Endodermal cell (in vitro differentiated cells): Measurements from ENCODE around the gene CDC6. TPM values are rescaled to one million over a fixed set of nuclear protein-coding genes. Genes with fewer than 3 reads are reported as not detected.

Source experiments
- DNase-seq: peaks from one replicate; pipeline ENCODE4 v3.0.0-alpha.2; 2017
- H3K27ac ChIP-seq: 2 replicates; pipeline ENCODE4 v1.5.1; 2013; ENCODE audit warnings: mild to moderate bottlenecking, low read depth, low read length, moderate library complexity
- H3K27me3 ChIP-seq: 2 replicates; pipeline ENCODE4 v1.6.1; 2013; ENCODE audit warnings: mild to moderate bottlenecking, low read length, moderate library complexity; ENCODE audit not compliant: insufficient read depth, control insufficient read depth, poor library complexity, severe bottlenecking
- H3K36me3 ChIP-seq: 2 replicates; pipeline ENCODE4 v1.7.0; 2013; ENCODE audit warnings: mild to moderate bottlenecking, low read length, moderate library complexity; ENCODE audit not compliant: control insufficient read depth, insufficient read depth
- H3K4me1 ChIP-seq: one replicate; pipeline ENCODE4 v1.7.0; 2013; ENCODE audit warnings: low read length; ENCODE audit not compliant: control insufficient read depth, insufficient read depth
- H3K4me3 ChIP-seq: 2 replicates; pipeline ENCODE4 v1.5.1; 2013; ENCODE audit warnings: mild to moderate bottlenecking, low read length, moderate library complexity
- H3K9ac ChIP-seq: 2 replicates; pipeline ENCODE4 v1.6.1; 2013; ENCODE audit warnings: mild to moderate bottlenecking, low read length, moderate library complexity; ENCODE audit not compliant: poor library complexity, severe bottlenecking; ENCODE audit errors: extremely low read depth
- H3K9me3 ChIP-seq: 2 replicates; pipeline ENCODE4 v1.6.1; 2013; ENCODE audit warnings: mild to moderate bottlenecking, low read length, moderate library complexity; ENCODE audit not compliant: control insufficient read depth
- H3K27ac Mint-ChIP-seq: 2 replicates; pipeline ENCODE4 v1.8.0; 2020; ENCODE audit warnings: mixed read lengths
- H3K27me3 Mint-ChIP-seq: 2 replicates; pipeline ENCODE4 v1.8.0; 2021; ENCODE audit warnings: mild to moderate bottlenecking, mixed read lengths; ENCODE audit not compliant: insufficient read depth
- H3K36me3 Mint-ChIP-seq: 2 replicates; pipeline ENCODE4 v1.8.0; 2020; ENCODE audit warnings: low read depth, mixed read lengths
- H3K4me1 Mint-ChIP-seq: 2 replicates; pipeline ENCODE4 v1.8.0; 2020; ENCODE audit warnings: mixed read lengths
- H3K4me3 Mint-ChIP-seq: 2 replicates; pipeline ENCODE4 v1.8.0; 2020; ENCODE audit warnings: mild to moderate bottlenecking, moderate library complexity, mixed read lengths
- H3K9me3 Mint-ChIP-seq: 2 replicates; pipeline ENCODE4 v1.8.0; 2020; ENCODE audit warnings: mild to moderate bottlenecking, mixed read lengths
- CTCF ChIP-seq: fragments of 200-600 bp; sonication (generic); conservative IDR thresholded peaks from 2 replicates; pipeline ENCODE4 v1.5.0; 2021; ENCODE audit warnings: antibody characterized with exemption, mild to moderate bottlenecking
- WGBS, 2 experiments: methylation state at CpG; one replicate each; pipeline versions ENCODE4 v1.1.5 to v1.1.7; 2013; ENCODE audit warnings: missing lambda C conversion rate in 2 of 2, mixed read lengths in 1 of 2; ENCODE audit not compliant: insufficient coverage in 1 of 2, insufficient read length in 1 of 2; 5-methylcytosine and 5-hydroxymethylcytosine counted together
- total RNA-seq, 2 donors: library from RNA; stranded (reverse); fragmentation: NEBNext Ultra II Directional in 1 of 2; extraction: Animal tissue kit (Norgen Biotek cat#: 25700) in 1 of 2; gene quantifications; 2 replicates in 1 of 2; 3 replicates in 1 of 2; pipeline ENCODE4 v1.2.1, GENCODE V29; 2021

The CDC6 gene
- total RNA-seq, 2 donors from 2014 or later = 88.4 to 95.4 TPM

GRCh38 chr17:40265337-40265736, 22.3 kb upstream of the CDC6 start:
- Mint-ChIP-seq H3K27me3 (no peaks in the 10 kb centered on the region), H3K9me3 (no peaks in the 10 kb centered on the region), H3K36me3 (peaks cover 32% of the 10 kb centered on the region), H3K4me3 (no peak overlapping the region), H3K4me1 (peaks cover 4% of the 10 kb centered on the region), H3K27ac (no peak overlapping the region)
- Histone ChIP-seq H3K27me3 (no peaks in the 10 kb centered on the region), H3K4me1 (no peaks in the 10 kb centered on the region), H3K36me3 (peaks cover 42% of the 10 kb centered on the region), H3K4me3 (no peak overlapping the region), H3K9ac (no peak overlapping the region), H3K9me3 (no peaks in the 10 kb centered on the region), H3K27ac (no peak overlapping the region)
- 92 to 98% methylated on average over 5 of the region's 5 CpGs for WGBS, 2 experiments
- DNase-seq = no peak
- TF ChIP-seq CTCF = no peak

- H3K27ac ChIP-seq = no peak overlapping the region
- Mint-ChIP-seq H3K27me3 (no peaks in the 10 kb centered on the region), H3K4me1 (peaks cover 4% of the 10 kb centered on the region), H3K27ac (no peak overlapping the region), H3K4me3 (no peak overlapping the region), H3K9me3 (no peaks in the 10 kb centered on the region), H3K36me3 (peaks cover 22% of the 10 kb centered on the region)
- H3K4me1 ChIP-seq = no peaks in the 10 kb centered on the region
- no peak for DNase-seq
- 91 to 96% methylated on average over 4 to 6 of the region's 6 CpGs for WGBS, 2 experiments
- no peak for TF ChIP-seq CTCF
- H3K4me3 ChIP-seq = no peak overlapping the region
- H3K36me3 ChIP-seq = peaks cover 48% of the 10 kb centered on the region
- no peaks in the 10 kb centered on the region for H3K27me3 ChIP-seq
- H3K9me3 ChIP-seq = no peaks in the 10 kb centered on the region
- no peak overlapping the region for H3K9ac ChIP-seq
Measured at GRCh38 chr17:40266882-40267281, 20.8 kb upstream of the CDC6 start.

GRCh38 chr17:40268141-40268712, 19.5 kb upstream of the CDC6 start:
- no peak for TF ChIP-seq CTCF
- peaks cover 4% of the 10 kb centered on the region for H3K4me1 Mint-ChIP-seq
- H3K4me3 ChIP-seq = no peak overlapping the region
- no peak for DNase-seq
- H3K9ac ChIP-seq = no peak overlapping the region
- 85 to 96% methylated on average over 2 of the region's 2 CpGs for WGBS, 2 experiments
- H3K27me3 Mint-ChIP-seq = no peaks in the 10 kb centered on the region
- H3K4me3 Mint-ChIP-seq = no peak overlapping the region
- no peaks in the 10 kb centered on the region for H3K9me3 Mint-ChIP-seq
- no peak overlapping the region for H3K27ac Mint-ChIP-seq
- H3K9me3 ChIP-seq = no peaks in the 10 kb centered on the region
- H3K36me3 Mint-ChIP-seq = peaks cover 19% of the 10 kb centered on the region
- H3K36me3 ChIP-seq = peaks cover 45% of the 10 kb centered on the region
- no peaks in the 10 kb centered on the region for H3K27me3 ChIP-seq
- H3K27ac ChIP-seq = no peak overlapping the region
- H3K4me1 ChIP-seq = no peaks in the 10 kb centered on the region
